Caco-2 (cell line): ENCODE results near the gene CLEC4D. TPM values are rescaled to one million over a fixed set of nuclear protein-coding genes. Genes with fewer than 3 reads are reported as not detected.
A peak's percentile ranks its signal among the peaks of the same experiment; 100 is the strongest.

ENCODE experiments used
- BruUV-seq: library from RNA; stranded (reverse); fragments of 400-500 nt; replicated peaks from 2 replicates; lab custom pipeline; 2021; lab: Mats Ljungman, UMichigan
- CTCF ChIA-PET: fragments of 300-600 bp; sonication (Branson Sonifier 250); formaldehyde crosslinking; loops from one replicate; lab custom pipeline; 2022; ENCODE audit warnings: antibody characterized with exemption; lab: Charles Lee
- POLR2A ChIA-PET: fragments of 300-600 bp; sonication (Branson Sonifier 250); formaldehyde crosslinking; loops from one replicate; lab custom pipeline; 2022; ENCODE audit warnings: antibody characterized with exemption; lab: Charles Lee
- DNase-seq, 2 experiments: peaks; one replicate each; pipeline versions ENCODE4 v3.0.0 to v3.0.0-alpha.2; 2020 to 2022
- H3K27me3 ChIP-seq: replicated peaks from 2 replicates; pipeline ENCODE4 v1.6.0; 2011; ENCODE audit warnings: low read length; ENCODE audit not compliant: control insufficient read depth, insufficient read depth
- H3K36me3 ChIP-seq: 2 replicates; pipeline ENCODE4 v1.5.1; 2011; ENCODE audit warnings: low read length; ENCODE audit not compliant: control insufficient read depth, insufficient read depth
- H3K4me1 ChIP-seq: fragments of 250-450 bp; sonication (Bioruptor Pico); 2 replicates; pipeline ENCODE4 v1.5.1; 2020; ENCODE audit warnings: mild to moderate bottlenecking
- H3K4me3 ChIP-seq: 2 replicates; pipeline ENCODE4 v1.5.1; 2011; ENCODE audit warnings: low read depth, mild to moderate bottlenecking, control low read depth, low read length
- H3K9me3 ChIP-seq: fragments of 250-450 bp; sonication (Bioruptor Pico); 2 replicates; pipeline ENCODE4 v1.5.1; 2020; ENCODE audit warnings: mild to moderate bottlenecking, moderate library complexity
- H3K27ac Mint-ChIP-seq: one replicate; pipeline ENCODE4 v1.8.0; 2022; ENCODE audit warnings: mixed read lengths; ENCODE audit not compliant: unreplicated experiment
- H3K27me3 Mint-ChIP-seq: one replicate; pipeline ENCODE4 v1.8.0; 2022; ENCODE audit warnings: mixed read lengths; ENCODE audit not compliant: insufficient read depth, unreplicated experiment
- H3K36me3 Mint-ChIP-seq: one replicate; pipeline ENCODE4 v1.8.0; 2022; ENCODE audit warnings: mild to moderate bottlenecking, mixed read lengths; ENCODE audit not compliant: insufficient read depth, unreplicated experiment
- H3K4me1 Mint-ChIP-seq: one replicate; pipeline ENCODE4 v1.8.0; 2022; ENCODE audit warnings: low read depth, mixed read lengths; ENCODE audit not compliant: unreplicated experiment
- H3K4me3 Mint-ChIP-seq: one replicate; pipeline ENCODE4 v1.8.0; 2022; ENCODE audit warnings: mild to moderate bottlenecking, moderate library complexity, mixed read lengths; ENCODE audit not compliant: unreplicated experiment
- H3K9me3 Mint-ChIP-seq: one replicate; pipeline ENCODE4 v1.8.0; 2022; ENCODE audit warnings: mixed read lengths; ENCODE audit not compliant: unreplicated experiment
- CTCF ChIP-seq, 2 experiments: fragments of 200-600 bp in 1 of 2; IDR thresholded peaks; 1 replicate in 1 of 2; 2 replicates in 1 of 2; pipeline versions ENCODE4 v1.5.1 to v1.8.0; 2011 to 2022; ENCODE audit warnings: antibody characterized with exemption in 1 of 2, control low read depth in 1 of 2, inconsistent platforms in 1 of 2, low read depth in 1 of 2, low read length in 1 of 2, mild to moderate bottlenecking in 1 of 2, moderate library complexity in 1 of 2; ENCODE audit not compliant: insufficient read depth in 1 of 2, severe bottlenecking in 1 of 2, unreplicated experiment in 1 of 2
- intact Hi-C: fragments of 100-400 bp; cut with micrococcal nuclease; formaldehyde crosslinking; loops from one replicate; pipeline ENCODE4 v1.10.0; 2022; ENCODE audit not compliant: unreplicated experiment
- total RNA-seq: library from RNA; stranded (reverse); gene quantifications from 2 replicates; pipeline ENCODE4 v1.2.3, GENCODE V29; 2022

CLEC4D gene
- total RNA-seq, 1 experiment from 2014 or later, result not detected

- BruUV-seq, result no TSS peak
- no peaks in the 10 kb centered on the region for H3K9me3 Mint-ChIP-seq
- no peaks in the 10 kb centered on the region for H3K4me1 Mint-ChIP-seq
- no peaks in the 10 kb centered on the region for H3K4me1 ChIP-seq
- intact Hi-C loops, result no loop called here
- H3K4me3 Mint-ChIP-seq, result no peak overlapping the region
- peaks cover 26% of the 10 kb centered on the region for H3K27me3 Mint-ChIP-seq
- ChIA-PET POLR2A (no interaction called here), CTCF (interaction anchor here (0.8 to 1.1 kb wide), 3 partner anchors 9 to 109 kb away, joined by 3 to 5 read pairs (median 4); no protein-coding TSS in a partner anchor)
- no peaks in the 10 kb centered on the region for H3K9me3 ChIP-seq
- no peak for DNase-seq
- H3K36me3 Mint-ChIP-seq, result no peaks in the 10 kb centered on the region
- no peaks in the 10 kb centered on the region for H3K36me3 ChIP-seq
- H3K27me3 ChIP-seq, result no peaks in the 10 kb centered on the region; the same call in 1 of the 2 replicates
- H3K27ac Mint-ChIP-seq, result no peak overlapping the region
- no peak overlapping the region for H3K4me3 ChIP-seq
- TF ChIP-seq CTCF (IDR thresholded peaks at IDR 0.05; ENCODE audit: insufficient read depth in 1 of 2, low read depth in 1 of 2, low read length in 1 of 2, severe bottlenecking in 1 of 2, unreplicated experiment in 1 of 2), result peak; percentile 12 to 40
Measured at GRCh38 chr12:8499616-8500015, 13.7 kb upstream of the CLEC4D start.

GRCh38 chr12:8501720-8502119, 11.6 kb upstream of the CLEC4D start:
- Mint-ChIP-seq H3K36me3 (no peaks in the 10 kb centered on the region), H3K27me3 (peaks cover 22% of the 10 kb centered on the region), H3K9me3 (no peaks in the 10 kb centered on the region), H3K4me3 (no peak overlapping the region), H3K4me1 (no peaks in the 10 kb centered on the region), H3K27ac (no peak overlapping the region)
- intact Hi-C loops, result no loop called here
- H3K36me3 ChIP-seq, result no peaks in the 10 kb centered on the region
- POLR2A ChIA-PET, result no interaction called here
- CTCF ChIA-PET, result no interaction called here
- H3K9me3 ChIP-seq, result no peaks in the 10 kb centered on the region
- no peak for TF ChIP-seq CTCF (IDR thresholded peaks at IDR 0.05; ENCODE audit: insufficient read depth in 1 of 2, low read depth in 1 of 2, low read length in 1 of 2, severe bottlenecking in 1 of 2, unreplicated experiment in 1 of 2)
- H3K27me3 ChIP-seq, result no peaks in the 10 kb centered on the region
- BruUV-seq, result no TSS peak
- H3K4me1 ChIP-seq, result no peaks in the 10 kb centered on the region
- no peak overlapping the region for H3K4me3 ChIP-seq
- no peak for DNase-seq

- H3K36me3 Mint-ChIP-seq, result no peaks in the 10 kb centered on the region
- Histone ChIP-seq H3K4me1 (no peaks in the 10 kb centered on the region), H3K9me3 (no peaks in the 10 kb centered on the region), H3K36me3 (no peaks in the 10 kb centered on the region), H3K4me3 (no peak overlapping the region), H3K27me3 (peaks cover 5% of the 10 kb centered on the region; the same call in 1 of the 2 replicates)
- TF ChIP-seq CTCF (IDR thresholded peaks at IDR 0.05; ENCODE audit: insufficient read depth in 1 of 2, low read depth in 1 of 2, low read length in 1 of 2, severe bottlenecking in 1 of 2, unreplicated experiment in 1 of 2), result no peak
- H3K27me3 Mint-ChIP-seq, result peaks cover 25% of the 10 kb centered on the region
- ChIA-PET POLR2A (no interaction called here), CTCF (no interaction called here)
- H3K4me3 Mint-ChIP-seq, result no peak overlapping the region
- DNase-seq, result no peak
- no TSS peak for BruUV-seq
- H3K9me3 Mint-ChIP-seq, result no peaks in the 10 kb centered on the region
- intact Hi-C loops, result no loop called here
- no peak overlapping the region for H3K27ac Mint-ChIP-seq
- H3K4me1 Mint-ChIP-seq, result no peaks in the 10 kb centered on the region
Measured at GRCh38 chr12:8504351-8504750, 9.0 kb upstream of the CLEC4D start.
